ENCODE measurements around the gene BLOC1S3. TPM values are rescaled to one million over a fixed set of nuclear protein-coding genes. Genes with fewer than 3 reads are reported as not detected.

The BLOC1S3 gene, protein sequence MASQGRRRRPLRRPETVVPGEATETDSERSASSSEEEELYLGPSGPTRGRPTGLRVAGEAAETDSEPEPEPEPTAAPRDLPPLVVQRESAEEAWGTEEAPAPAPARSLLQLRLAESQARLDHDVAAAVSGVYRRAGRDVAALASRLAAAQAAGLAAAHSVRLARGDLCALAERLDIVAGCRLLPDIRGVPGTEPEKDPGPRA
- 11.5 and 12.6 TPM in 2 replicates for total RNA-seq

DNA sequence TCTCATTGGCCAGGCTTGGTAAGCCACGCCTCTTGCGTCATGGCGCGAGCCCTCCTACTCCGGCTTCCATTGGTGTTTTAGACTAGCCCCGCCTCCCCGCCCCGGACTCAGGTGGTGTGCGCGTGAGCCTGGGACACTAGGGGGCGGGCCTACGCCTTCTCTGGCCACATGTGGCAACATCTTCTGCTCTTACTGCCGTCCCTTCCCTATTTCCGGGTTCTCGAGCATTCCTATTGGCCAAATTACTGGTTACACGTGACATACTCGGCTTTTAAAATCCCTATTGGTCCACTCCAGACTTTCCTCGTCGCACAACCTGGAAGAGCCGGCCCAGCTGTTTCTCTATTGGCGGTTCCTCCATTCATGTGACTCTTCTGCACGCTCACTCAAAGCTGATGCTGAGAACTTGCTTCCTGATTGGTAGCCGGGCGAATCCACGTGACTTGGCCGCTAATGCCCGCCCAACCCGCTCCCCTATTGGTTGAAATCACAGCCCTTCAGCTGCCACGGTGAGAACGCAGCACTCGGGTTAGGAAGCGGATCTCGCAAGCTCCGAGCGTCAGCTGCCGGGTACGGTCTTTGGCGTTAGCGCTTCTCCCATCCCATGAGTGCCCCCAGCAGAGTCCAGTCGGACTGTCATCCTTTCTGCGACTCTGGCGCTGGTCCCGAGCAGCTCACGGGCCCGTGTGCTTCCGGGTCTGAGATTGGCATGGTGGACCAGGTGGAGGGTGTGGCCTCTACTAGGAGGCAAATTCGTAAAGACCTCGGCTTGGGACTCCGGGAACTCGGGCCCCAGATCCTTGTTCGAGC is at the start of gene BLOC1S3:
Gene BLOC1S3 (plus strand): TSS at position 523 of the 810 bp plus-strand sequence. CDS start 513 bp downstream, outside the sequence.
- intact Hi-C loops (cut with micrococcal nuclease) = loop anchor here (1.0 to 5.0 kb wide), 8 partner anchors 72 to 724 kb away; partner anchors contain the start of genes ERCC2, FOSB, GEMIN7 and MARK4

DNA sequence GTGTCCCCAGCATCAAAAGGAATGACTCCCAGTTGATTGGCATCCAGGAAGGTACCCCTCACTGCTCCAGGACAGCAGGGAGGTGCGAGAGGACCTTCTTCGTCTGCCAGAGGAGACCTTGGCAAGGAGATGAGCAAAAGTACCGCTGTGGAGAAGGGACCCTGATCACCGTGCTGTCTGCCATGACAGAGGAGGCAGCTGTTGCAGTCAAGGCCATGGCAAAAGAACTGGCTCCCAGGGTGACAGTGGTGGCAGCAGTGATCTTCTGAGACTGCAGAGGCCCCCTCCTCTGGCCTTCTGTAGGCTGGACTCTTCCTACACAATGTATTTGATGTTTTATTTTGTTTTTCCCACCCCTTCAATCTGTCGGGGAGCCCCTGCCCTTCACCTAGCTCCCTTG is 49.8 kb upstream of the BLOC1S3 start:
- intact Hi-C loops (cut with micrococcal nuclease) = no loop called here

DNA sequence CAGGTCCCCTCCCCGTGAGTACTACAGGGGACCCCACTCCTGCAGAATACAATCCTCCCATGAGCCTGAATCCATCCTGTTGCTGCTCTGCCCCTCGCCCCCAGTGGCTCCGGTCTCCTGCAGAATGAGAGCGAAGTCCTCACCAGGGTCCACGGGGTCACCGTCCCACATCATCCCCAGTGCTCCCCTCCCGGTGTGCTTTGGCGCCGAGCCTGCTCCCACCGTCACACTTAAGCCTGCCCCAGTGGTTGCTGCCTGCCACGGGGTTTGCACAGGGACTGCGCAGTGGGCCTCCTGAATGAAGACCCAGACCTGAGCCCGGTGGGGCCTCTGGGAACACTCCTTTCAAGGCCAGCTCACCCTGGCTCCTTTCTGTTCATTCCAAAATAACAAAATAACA is 48.3 kb upstream of the BLOC1S3 start:
- intact Hi-C loops (cut with micrococcal nuclease) = no loop called here

DNA sequence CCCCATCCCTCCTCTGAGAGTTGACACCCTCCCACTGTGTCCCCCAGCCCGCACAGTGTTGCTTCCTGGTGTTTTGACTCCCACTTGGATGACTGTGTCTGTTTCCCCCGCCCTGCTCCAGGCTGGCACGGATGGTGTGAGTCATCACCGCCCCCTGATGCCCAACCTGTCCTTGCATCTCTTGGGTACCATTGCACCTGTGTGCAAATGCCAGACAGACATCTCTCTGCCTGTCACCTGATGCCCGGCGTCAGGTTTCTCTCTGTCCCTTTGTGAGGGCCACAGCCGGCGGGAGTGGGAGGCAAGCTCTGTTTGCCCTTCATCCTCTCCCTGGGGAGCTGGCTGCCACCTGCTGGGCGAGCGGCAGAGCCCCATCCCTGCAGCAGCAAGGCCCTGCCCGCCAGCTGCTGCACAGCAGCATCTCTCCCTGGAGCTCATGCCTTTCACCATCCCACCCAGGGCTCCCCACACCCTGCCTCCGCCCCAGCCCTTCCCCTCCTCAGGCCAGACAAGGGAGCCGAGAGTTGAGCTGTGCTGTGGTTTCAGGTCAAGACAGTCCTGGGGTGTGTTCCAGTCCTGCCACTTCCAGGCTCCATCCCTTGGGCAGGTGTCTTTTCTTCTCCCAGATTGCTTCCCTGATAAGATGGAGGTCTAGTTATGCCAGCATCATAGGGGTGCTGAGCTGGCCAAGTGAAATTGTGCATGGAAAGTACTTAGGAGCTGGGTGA is 47.5 kb upstream of the BLOC1S3 start:
- intact Hi-C loops (cut with micrococcal nuclease) = no loop called here

DNA sequence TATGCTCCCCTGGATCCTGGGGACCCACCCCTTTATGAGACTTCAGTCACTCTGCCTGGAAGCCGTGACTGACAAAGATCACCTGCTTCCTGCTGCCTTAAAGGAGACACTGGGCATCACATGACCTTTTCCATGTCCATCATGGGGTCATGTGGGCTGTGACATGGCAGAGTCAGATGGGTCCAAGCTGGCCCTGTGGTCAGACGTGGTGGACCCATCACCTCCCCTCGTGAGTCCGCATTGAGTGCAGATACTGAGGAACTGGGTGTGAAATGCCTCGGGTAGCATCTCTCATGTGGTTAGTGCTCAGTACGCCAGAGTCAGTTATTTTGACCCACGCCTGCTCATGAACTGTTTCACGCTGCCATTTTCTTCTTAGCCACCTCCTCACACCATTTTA is 44.9 kb upstream of the BLOC1S3 start:
- intact Hi-C loops (cut with micrococcal nuclease) = no loop called here

DNA sequence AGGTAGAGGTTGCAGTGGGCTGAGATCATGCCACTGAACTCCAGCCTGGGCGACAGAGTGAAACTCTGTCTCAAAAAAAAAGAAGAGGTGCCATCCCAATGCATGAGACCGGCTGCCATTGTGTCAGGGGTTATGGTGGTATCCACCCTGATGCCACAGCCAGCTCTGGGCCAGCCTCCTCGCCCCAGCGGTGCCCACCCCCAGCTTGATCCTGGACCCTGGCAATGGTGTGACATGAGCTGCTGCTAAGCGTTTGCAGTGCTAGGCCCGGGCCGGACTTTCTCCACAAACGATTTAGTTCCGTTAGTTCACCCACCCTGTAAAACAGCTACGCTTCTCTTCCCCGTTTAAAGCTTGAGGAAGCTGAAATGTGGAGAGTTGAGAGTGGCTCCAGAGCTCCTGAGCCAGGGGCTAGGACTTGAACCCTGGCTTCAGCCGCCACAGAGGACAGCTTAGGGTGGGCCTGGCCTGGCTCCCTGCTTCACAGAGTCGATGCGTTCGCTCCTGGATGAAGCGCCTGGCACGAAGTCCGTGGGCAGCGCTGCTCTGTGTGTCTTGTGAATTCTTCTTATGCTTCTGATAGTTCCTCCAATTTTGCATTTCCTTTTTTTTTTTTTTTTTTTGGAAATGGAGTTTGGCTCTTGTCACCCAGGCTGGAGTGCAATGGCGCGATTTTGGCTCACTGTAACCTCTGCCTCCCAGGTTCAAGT is 43.3 kb upstream of the BLOC1S3 start:
- intact Hi-C loops (cut with micrococcal nuclease) = no loop called here

DNA sequence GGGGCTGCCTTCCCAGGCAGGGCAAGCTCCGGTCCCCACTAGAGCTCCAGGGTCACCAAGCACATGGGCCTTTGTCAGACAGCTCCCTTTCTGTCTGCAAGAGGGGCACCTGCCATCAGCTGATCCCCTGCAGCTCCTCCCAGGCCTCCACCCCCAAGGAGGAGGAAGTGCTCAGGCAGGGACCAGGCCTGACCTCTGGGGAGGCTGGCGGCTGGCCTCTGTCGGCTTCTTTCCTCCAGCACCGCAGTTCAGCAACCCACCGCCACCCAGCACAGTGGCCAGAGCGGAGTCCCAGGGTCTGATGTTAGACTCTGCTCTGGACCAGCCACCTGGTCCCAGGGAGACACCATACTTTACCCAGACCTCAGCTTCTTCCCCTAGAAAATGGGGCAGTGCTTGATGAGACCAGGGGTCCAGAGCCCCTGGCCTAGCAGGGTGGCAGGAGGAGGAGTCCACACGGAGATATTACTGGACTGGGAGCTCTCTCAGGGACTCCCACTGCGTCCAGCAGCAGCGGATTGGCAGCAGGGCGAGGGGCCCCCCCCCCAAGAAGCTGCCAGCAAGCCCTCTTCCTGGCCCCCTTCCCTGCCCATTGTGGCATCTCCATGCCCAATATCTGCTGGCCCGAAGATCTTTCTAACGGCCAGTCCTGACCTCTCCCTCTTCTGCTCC is 41.9 kb upstream of the BLOC1S3 start:
- intact Hi-C loops (cut with micrococcal nuclease) = no loop called here

DNA sequence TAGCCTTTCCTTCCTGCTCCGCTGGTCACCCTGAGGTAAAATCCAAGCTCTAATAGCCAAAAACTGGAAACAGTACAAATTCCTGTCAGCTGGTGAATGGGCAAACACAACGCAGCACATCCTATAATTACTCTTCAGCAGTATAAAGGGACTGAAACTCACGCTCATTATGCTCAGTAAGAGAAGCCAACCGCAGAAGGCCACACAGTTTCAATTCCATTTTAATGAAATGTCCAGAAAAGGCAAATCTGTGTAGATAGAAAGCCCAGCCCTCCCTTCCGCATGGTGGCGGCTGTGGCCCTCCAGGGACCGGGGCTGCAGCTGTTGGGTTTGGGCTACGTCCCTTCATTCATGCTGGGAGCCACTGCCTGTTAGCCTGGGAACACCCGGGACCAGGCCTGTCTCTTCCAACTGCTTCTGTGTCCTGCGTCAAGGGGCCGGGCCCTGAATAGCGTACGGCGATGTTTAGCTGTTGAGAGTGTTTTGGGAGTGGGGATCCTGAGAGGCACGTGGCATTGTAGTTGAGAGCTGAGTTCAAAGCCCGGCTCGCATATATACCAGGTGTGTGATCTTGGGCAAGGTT is 41.3 kb upstream of the BLOC1S3 start:
- intact Hi-C loops (cut with micrococcal nuclease) = no loop called here

DNA sequence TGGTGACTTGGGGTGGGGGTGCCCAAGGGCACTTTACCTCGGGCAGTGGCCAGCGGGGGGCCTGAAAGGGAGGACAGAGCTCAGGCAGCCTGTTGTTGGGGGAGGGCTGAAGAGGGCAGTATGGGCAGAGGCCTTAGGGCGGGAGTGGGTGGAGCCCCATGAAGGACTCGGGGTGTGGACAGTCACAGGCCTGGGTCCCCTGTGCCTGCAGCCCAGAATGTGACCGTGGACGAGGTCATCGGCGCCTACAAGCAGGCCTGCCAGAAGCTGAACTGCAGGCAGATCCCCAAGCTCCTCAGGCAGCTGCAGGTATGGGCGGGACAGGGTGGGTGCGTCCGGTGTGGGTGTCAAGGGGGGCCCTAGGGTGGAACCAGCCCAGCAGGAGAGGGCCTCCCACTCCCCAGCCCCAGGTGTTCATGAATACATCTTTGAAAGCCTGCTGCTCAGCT is 40.3 kb upstream of the BLOC1S3 start:
- intact Hi-C loops (cut with micrococcal nuclease) = no loop called here

DNA sequence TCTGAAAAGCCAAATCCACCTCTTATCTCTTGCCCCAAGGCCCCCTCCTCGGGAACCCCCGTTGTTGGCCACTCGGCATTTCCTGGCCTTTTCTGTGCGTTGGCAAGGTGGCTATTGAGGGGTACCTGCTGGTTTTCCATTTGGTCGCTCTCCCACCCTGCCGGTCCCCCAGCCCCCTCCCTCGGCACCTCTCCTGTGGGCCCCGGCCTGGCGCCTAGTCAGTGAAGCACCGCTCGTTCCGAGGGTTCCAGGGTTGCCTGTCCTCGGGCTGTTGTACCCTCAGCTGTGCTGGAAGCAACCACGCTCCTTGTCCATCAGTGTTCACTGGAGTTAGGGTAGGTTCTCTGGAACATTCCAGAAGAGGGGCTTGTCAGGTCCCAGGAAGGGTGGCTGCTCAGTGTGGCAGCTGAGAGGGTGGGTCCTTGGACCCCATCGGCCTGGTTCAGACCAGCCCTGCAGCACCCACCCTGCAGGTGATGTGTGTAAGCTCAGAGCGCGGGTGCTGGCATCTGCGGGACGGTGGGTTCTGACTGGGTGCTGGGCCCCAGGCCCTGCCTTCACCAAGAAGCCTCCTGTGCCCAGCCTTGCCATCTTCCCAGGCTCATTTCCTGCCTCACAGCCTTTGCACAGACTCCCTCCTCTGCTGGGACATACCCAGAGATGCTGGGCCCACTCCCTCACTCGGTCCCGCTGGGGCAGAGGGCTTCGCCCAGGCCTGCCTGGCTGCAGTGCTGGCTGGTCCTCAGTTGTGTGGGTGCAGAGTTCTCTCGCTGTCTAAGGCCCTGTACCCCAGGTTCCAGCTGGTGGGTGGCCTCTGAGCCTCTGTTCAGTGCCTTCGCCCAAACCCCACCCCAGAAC is 39.1 kb upstream of the BLOC1S3 start:
- intact Hi-C loops (cut with micrococcal nuclease) = no loop called here

DNA sequence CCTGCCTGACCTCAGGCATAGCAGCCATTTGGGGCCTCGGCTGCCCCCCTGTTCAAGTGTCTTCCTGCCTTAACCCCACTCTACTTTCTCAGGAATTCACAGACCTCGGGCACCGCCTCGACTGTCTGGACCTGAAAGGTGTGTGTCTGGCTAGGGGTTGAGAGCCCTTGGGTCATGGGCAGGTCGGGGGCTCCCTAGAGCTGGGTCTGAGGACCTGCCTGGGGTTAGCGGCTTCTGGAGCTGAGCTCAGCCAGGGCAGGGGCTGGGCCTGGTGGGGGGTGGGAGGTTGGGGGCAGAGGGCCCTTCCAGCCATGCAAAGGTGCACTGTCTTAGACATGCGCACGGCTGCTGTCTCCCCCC is 38.5 kb upstream of the BLOC1S3 start:
- intact Hi-C loops (cut with micrococcal nuclease) = no loop called here

DNA sequence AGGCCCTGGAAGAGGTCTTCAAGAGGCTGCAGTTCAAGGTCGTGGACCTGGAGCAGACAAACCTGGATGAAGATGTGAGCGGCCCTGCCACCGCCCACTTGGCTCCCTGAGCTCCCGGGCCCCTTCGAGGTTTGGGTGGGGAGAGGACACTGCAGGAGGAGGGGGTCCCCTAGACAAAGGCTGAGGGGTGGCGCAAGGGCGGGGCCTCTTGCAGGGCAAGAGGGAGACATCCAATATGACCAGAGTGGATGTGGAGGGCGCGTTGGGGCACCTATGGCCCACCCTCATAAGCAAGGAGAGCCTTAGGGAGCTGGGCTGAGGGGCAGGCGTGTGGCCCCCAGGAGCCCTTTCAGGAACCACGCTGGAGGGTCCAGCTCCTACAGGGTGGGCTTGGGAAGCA is 38.1 kb upstream of the BLOC1S3 start:
- intact Hi-C loops (cut with micrococcal nuclease) = no loop called here

DNA sequence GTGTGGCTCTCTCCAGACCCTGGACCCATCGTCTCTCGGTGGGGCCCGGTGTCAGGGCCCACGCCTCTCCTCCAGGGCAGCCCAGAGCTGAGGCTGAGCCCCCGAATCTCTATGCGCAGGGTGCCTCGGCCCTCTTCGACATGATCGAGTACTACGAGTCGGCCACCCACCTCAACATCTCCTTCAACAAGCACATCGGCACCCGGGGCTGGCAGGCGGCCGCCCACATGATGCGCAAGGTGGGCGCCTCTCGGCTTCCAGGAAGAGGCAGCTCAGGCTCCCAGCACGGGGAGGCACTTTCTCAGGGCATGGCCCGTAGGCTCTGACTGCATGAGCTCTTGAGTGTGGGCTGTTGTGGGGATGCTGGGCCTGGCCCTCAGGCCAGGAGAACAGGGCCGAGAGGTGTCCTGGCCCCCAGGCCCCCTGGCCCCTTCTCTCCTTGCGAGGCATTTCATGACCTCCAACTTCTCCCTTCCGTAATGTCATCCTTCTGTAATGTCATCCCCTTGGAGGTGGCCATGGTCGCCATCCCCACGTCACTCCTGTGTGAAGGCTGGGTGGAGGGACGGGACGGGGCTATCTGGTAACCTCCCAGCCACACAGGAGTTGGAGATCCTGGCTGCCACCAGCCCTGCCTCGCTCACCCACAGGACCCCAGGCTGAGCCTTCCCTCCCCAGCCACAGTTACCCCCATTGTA is 37.2 kb upstream of the BLOC1S3 start:
- intact Hi-C loops (cut with micrococcal nuclease) = no loop called here

DNA sequence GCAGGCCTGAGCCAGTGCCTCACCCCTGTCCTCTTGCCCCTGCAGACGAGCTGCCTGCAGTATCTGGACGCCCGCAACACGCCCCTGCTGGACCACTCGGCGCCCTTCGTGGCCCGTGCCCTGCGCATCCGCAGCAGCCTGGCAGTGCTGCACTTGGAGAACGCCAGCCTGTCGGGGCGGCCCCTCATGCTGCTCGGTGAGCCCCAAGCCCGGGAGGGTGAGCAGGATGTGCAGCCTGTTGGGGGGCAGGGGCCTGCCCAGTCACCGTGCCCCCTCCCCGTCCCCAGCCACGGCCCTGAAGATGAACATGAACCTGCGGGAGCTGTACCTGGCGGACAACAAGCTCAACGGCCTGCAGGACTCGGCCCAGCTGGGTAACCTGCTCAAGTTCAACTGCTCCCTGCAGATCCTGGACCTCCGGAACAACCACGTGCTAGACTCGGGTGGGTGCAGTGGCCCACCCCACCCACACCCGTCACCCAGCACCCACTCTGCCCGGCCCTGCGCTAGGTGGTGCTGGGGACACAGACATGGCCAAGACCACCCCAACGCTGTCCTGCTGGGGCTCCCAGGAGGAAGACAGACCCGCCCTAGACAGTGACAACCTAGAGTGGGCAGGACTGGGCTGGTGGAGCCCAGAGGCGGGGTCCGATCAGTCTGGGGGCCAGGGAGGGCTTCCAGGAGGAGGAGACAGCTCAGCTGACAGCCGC is 36.4 kb upstream of the BLOC1S3 start:
- intact Hi-C loops (cut with micrococcal nuclease) = no loop called here

DNA sequence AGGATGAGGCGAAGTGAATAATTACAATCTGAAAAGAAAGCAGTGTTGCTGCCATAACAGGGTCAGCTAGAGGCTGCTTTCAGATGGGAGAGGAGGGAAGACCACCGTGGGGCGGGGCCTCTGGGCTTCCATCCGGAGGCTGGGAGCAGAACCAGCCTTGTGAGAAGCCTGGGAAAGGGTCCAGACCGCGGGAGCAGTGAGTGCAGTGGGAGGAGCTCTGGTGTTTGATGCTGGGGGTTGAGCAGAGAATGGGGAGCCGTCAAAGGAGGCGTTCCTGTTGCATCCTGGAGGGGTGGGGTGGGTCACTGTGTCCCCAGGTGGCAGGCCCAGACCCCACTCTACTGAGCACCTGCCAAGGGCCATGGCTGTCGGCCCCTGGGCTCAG is 35.9 kb upstream of the BLOC1S3 start:
- intact Hi-C loops (cut with micrococcal nuclease) = no loop called here

DNA sequence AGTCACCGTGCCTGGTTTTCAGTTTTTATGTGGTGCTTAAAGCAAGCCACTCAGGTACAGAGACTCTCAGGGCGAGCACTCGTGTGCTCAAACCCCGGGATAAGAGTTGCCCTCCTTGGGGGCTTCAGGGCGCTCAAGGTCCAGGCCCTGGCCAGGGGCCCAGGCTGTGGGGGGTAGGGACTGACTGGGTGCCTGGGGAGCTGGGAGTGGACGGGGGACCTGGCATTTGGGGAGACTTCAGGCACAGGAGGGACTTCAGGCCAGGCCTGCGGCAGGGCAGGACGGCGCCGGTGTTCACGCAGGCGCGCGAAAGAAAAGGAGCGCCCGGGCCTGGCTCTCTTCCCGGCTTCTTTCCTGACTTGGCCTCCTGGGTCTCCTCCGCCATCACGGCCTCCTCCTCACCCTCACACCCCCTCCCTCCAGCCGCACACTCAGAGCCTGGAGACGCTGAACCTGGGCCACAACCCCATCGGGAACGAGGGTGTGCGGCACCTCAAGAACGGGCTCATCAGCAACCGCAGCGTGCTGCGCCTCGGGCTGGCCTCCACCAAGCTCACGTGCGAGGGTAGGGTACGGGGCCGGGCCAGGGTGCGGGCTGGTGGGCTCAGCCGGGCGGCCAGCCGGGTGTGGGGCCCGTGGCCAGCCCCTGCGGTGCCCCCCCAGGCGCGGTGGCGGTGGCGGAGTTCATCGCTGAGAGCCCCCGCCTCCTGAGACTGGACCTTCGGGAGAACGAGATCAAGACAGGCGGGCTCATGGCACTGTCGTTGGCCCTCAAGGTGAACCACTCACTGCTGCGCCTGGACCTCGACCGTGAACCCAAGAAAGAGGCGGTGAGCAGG is 33.9 kb upstream of the BLOC1S3 start:
- intact Hi-C loops (cut with micrococcal nuclease) = no loop called here
